Activated CD4-positive, alpha-beta T cell treated with anti-CD3 and anti-CD28 coated beads, Interleukin-2, amount 10 ng/mL, durations not matched to agents 7 days and 5 days (primary cell): ENCODE measurements around the gene MAST4. TPM values are rescaled to one million over a fixed set of nuclear protein-coding genes. Genes with fewer than 3 reads are reported as not detected.
A peak's percentile ranks its signal among the peaks of the same experiment; 100 is the strongest.
"Not testable (repeated sequence)": the region's sequence is repeated elsewhere in the genome, so short reads cannot be mapped to it uniquely, and the experiment has no call there.

Experiments used
- CTCF ChIA-PET: fragments of 350-600 bp; sonication (Branson Sonifier 250); formaldehyde crosslinking; loops from one replicate; lab custom pipeline; 2021; ENCODE audit warnings: antibody characterized with exemption; lab: Charles Lee
- POLR2A ChIA-PET: fragments of 350-600 bp; sonication (Branson Sonifier 250); formaldehyde crosslinking; loops from one replicate; lab custom pipeline; 2021; ENCODE audit warnings: antibody characterized with exemption; lab: Charles Lee
- DNase-seq: peaks from one replicate; pipeline ENCODE4 v3.0.0-alpha.2; 2020
- H3K27ac Mint-ChIP-seq: one replicate; pipeline ENCODE4 v1.8.0; 2021; ENCODE audit warnings: mild to moderate bottlenecking, moderate library complexity, mixed read lengths
- H3K27me3 Mint-ChIP-seq: one replicate; pipeline ENCODE4 v1.8.0; 2021; ENCODE audit warnings: mixed read lengths
- H3K36me3 Mint-ChIP-seq: one replicate; pipeline ENCODE4 v1.8.0; 2021; ENCODE audit warnings: low read depth, mixed read lengths
- H3K4me1 Mint-ChIP-seq: one replicate; pipeline ENCODE4 v1.8.0; 2021; ENCODE audit warnings: mixed read lengths
- H3K4me3 Mint-ChIP-seq: one replicate; pipeline ENCODE4 v1.8.0; 2021; ENCODE audit warnings: mild to moderate bottlenecking, moderate library complexity, mixed read lengths
- H3K9me3 Mint-ChIP-seq: one replicate; pipeline ENCODE4 v1.8.0; 2021; ENCODE audit warnings: mixed read lengths
- total RNA-seq, 2 experiments: library from RNA; stranded (reverse); gene quantifications; one replicate each; pipeline ENCODE4 v1.2.3, GENCODE V29; 2021

Gene MAST4
- total RNA-seq, 2 experiments from 2014 or later: 23.5 to 25.8 TPM

DNA sequence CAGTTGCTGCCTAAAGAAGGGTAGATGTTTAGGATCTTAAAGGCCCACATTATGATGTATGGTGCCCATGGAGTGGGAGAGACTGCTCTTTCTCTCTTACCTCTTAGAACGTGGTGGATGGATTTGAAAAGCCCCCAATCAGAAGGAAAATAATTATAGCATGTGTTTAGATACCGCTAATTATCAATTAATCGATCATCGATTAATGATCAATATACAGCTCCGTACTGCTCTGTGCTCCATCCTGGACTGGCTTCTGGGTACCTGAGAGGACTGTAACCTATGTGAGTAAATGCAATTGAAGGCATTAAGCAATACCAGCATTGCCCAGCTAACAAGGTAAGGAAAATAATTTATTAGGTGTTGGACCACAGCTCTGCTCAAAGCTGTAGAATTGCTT, 149.1 kb downstream of the MAST4 start:
- H3K36me3 Mint-ChIP-seq: no peaks in the 10 kb centered on the region
- H3K27ac Mint-ChIP-seq: no peak overlapping the region
- peaks cover 2% of the 10 kb centered on the region for H3K9me3 Mint-ChIP-seq
- POLR2A ChIA-PET: no interaction called here
- peaks cover 3% of the 10 kb centered on the region for H3K27me3 Mint-ChIP-seq
- no peak overlapping the region for H3K4me3 Mint-ChIP-seq
- H3K4me1 Mint-ChIP-seq: peaks cover 11% of the 10 kb centered on the region
- CTCF ChIA-PET: no interaction called here
- DNase-seq: no peak

DNA sequence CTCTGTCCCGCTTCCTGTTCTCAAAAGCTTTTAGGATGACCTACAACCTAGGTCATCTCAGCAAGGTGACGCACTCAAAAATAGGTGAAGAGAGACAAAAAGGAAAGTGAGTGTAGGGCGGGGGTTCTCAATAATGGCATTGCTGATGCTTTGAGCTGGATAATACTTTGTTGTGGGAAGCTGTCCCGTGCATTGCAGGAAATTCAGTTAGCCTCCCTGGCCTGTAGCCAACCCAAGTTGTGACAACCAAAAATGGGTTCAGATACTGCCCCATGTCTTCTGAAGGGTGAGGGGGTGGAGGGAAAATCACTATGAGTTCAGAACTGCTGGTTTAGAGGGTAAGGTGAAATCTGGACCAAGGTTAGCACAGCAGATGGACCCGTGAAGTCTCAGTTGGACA, 151.4 kb downstream of the MAST4 start:
- no peak overlapping the region for H3K4me3 Mint-ChIP-seq
- H3K27ac Mint-ChIP-seq: no peak overlapping the region
- no peaks in the 10 kb centered on the region for H3K36me3 Mint-ChIP-seq
- peaks cover 2% of the 10 kb centered on the region for H3K9me3 Mint-ChIP-seq
- H3K4me1 Mint-ChIP-seq: peaks cover 9% of the 10 kb centered on the region
- H3K27me3 Mint-ChIP-seq: peaks cover 3% of the 10 kb centered on the region
- DNase-seq: no peak
- ChIA-PET CTCF (interaction anchor here (0.6 kb wide), 1 partner anchor 55 kb away, joined by 3 read pairs; no protein-coding TSS in a partner anchor), POLR2A (no interaction called here)

GRCh38 chr5:66752668-66753067, 156.5 kb downstream of the MAST4 start:
- H3K4me1 Mint-ChIP-seq, H3K9me3 Mint-ChIP-seq, H3K27ac Mint-ChIP-seq, H3K4me3 Mint-ChIP-seq, POLR2A ChIA-PET, H3K36me3 Mint-ChIP-seq, DNase-seq, CTCF ChIA-PET: not testable (repeated sequence)
- peaks cover 21% of the 10 kb centered on the region for H3K27me3 Mint-ChIP-seq

DNA sequence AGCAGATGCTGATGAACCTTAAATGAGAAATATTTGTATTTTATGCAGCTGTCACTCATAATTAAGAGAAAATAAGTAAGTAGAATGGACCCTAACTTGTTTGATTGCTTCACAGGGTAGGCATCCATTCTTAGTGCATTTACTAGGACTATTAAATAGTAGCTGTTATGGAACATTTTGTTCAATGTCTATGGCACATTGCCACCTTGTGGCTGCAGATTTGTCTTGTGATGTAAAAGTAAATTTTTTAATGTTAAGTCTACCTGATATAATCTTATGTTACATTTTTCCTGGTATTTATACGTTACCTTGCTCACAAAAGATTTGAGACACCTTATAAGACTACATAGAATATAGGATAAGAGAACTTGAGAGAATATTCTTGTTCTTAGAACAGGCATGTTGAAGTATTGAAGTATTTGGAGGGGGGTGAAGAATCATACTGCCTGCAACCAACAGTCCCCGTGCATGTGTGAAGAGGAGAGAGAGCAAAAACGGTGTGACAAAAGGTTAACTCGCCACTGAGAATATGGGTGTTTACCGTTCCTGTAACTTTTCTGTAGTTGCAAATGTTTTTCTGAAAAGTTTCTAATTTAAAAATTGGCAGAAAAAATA, 161.1 kb downstream of the MAST4 start:
- Mint-ChIP-seq H3K27ac (no peak overlapping the region), H3K4me3 (no peak overlapping the region), H3K4me1 (no peaks in the 10 kb centered on the region), H3K9me3 (no peaks in the 10 kb centered on the region), H3K36me3 (no peaks in the 10 kb centered on the region), H3K27me3 (peaks cover 22% of the 10 kb centered on the region)
- peak; percentile 43 for DNase-seq
- CTCF ChIA-PET: interaction anchor here (1.0 to 1.6 kb wide), 3 partner anchors 15 to 451 kb away, joined by 3 to 6 read pairs (median 5); no protein-coding TSS in a partner anchor
- POLR2A ChIA-PET: no interaction called here

GRCh38 chr5:66757834-66758371, 161.7 kb downstream of the MAST4 start:
- H3K4me3 Mint-ChIP-seq: no peak overlapping the region
- no peak overlapping the region for H3K27ac Mint-ChIP-seq
- DNase-seq: no peak
- no peaks in the 10 kb centered on the region for H3K36me3 Mint-ChIP-seq
- ChIA-PET POLR2A (no interaction called here), CTCF (interaction anchor here (1.0 to 1.6 kb wide), 3 partner anchors 15 to 451 kb away, joined by 3 to 6 read pairs (median 5); no protein-coding TSS in a partner anchor)
- H3K27me3 Mint-ChIP-seq: peaks cover 22% of the 10 kb centered on the region
- H3K4me1 Mint-ChIP-seq: no peaks in the 10 kb centered on the region
- no peaks in the 10 kb centered on the region for H3K9me3 Mint-ChIP-seq

GRCh38 chr5:66769030-66769733, 173.0 kb downstream of the MAST4 start:
- no peaks in the 10 kb centered on the region for H3K9me3 Mint-ChIP-seq
- ChIA-PET POLR2A (no interaction called here), CTCF (no interaction called here)
- no peak overlapping the region for H3K4me3 Mint-ChIP-seq
- H3K27me3 Mint-ChIP-seq: no peaks in the 10 kb centered on the region
- H3K36me3 Mint-ChIP-seq: no peaks in the 10 kb centered on the region
- H3K27ac Mint-ChIP-seq: no peak overlapping the region
- no peak for DNase-seq
- no peaks in the 10 kb centered on the region for H3K4me1 Mint-ChIP-seq

DNA sequence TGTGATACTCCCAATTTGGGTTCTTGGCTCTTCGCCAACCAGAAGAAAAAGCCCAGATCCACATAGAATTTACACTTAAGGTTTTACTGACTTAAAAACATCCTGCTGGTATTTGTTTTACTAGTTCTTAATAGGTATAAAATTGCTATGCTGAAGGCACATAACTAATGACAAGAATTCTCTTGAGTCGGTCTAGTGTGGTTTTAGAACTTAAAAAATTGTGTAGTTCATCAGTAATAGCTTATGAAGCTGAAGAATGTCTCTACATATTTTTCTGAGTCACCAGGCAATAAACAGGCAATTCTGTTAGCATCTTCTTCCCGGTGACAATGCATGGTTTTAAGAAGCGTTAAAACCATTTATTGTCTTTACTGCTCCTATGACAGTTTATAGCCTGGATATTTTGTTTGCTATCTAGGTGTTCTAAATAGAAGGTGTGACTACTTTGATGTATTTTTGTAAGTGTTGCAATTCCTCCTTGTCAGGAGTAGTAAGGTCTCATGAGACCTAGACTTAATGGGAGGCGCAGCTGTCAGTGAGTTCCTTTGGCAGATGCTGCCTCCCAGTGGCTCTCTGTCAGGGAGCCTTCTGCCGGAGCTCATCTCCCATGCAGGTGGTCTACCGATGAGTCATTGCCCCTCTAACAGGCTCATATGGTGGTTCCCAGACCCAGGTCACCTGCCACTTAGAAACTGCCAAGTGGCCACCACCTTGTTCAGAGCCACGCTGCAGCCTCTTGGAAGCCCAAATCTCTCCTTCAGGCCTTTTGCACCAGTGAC, 173.8 kb downstream of the MAST4 start:
- ChIA-PET CTCF (no interaction called here), POLR2A (no interaction called here)
- H3K27ac Mint-ChIP-seq: no peak overlapping the region
- no peak overlapping the region for H3K4me3 Mint-ChIP-seq
- no peaks in the 10 kb centered on the region for H3K9me3 Mint-ChIP-seq
- no peaks in the 10 kb centered on the region for H3K4me1 Mint-ChIP-seq
- no peaks in the 10 kb centered on the region for H3K36me3 Mint-ChIP-seq
- H3K27me3 Mint-ChIP-seq: no peaks in the 10 kb centered on the region
- no peak for DNase-seq

GRCh38 chr5:66777868-66778267, 181.7 kb downstream of the MAST4 start:
- POLR2A ChIA-PET: interaction anchor here (0.7 kb wide), 1 partner anchor 647 kb away, joined by 3 read pairs; no protein-coding TSS in a partner anchor
- no peak for DNase-seq

GRCh38 chr5:66779528-66779927, 183.3 kb downstream of the MAST4 start:
- CTCF ChIA-PET: interaction anchor here (0.6 kb wide), 1 partner anchor 429 kb away, joined by 4 read pairs; no protein-coding TSS in a partner anchor
- H3K27ac Mint-ChIP-seq: no peak overlapping the region
- no peaks in the 10 kb centered on the region for H3K4me1 Mint-ChIP-seq
- no peaks in the 10 kb centered on the region for H3K36me3 Mint-ChIP-seq
- H3K9me3 Mint-ChIP-seq: no peaks in the 10 kb centered on the region
- POLR2A ChIA-PET: no interaction called here
- peaks cover 8% of the 10 kb centered on the region for H3K27me3 Mint-ChIP-seq
- H3K4me3 Mint-ChIP-seq: no peak overlapping the region
- no peak for DNase-seq

More at GRCh38 chr5:66777868-66778267, 181.7 kb downstream of the MAST4 start:
- no peaks in the 10 kb centered on the region for H3K4me1 Mint-ChIP-seq
- no peak overlapping the region for H3K27ac Mint-ChIP-seq
- H3K9me3 Mint-ChIP-seq: no peaks in the 10 kb centered on the region
- peaks cover 5% of the 10 kb centered on the region for H3K27me3 Mint-ChIP-seq
- CTCF ChIA-PET: no interaction called here
- no peaks in the 10 kb centered on the region for H3K36me3 Mint-ChIP-seq
- no peak overlapping the region for H3K4me3 Mint-ChIP-seq

- no peaks in the 10 kb centered on the region for H3K4me1 Mint-ChIP-seq
- DNase-seq: no peak
- POLR2A ChIA-PET: no interaction called here
- H3K9me3 Mint-ChIP-seq: no peaks in the 10 kb centered on the region
- H3K4me3 Mint-ChIP-seq: no peak overlapping the region
- H3K27ac Mint-ChIP-seq: no peak overlapping the region
- H3K27me3 Mint-ChIP-seq: peaks cover 2% of the 10 kb centered on the region
- CTCF ChIA-PET: interaction anchor here (0.9 to 1.0 kb wide), 2 partner anchors 11 to 15 kb away, joined by 3 read pairs; no protein-coding TSS in a partner anchor
- no peaks in the 10 kb centered on the region for H3K36me3 Mint-ChIP-seq
These were observed 192.4 kb downstream of the MAST4 start for GRCh38 chr5:66788556-66788955.

- no peaks in the 10 kb centered on the region for H3K9me3 Mint-ChIP-seq
- H3K36me3 Mint-ChIP-seq: no peaks in the 10 kb centered on the region
- DNase-seq: no peak
- peaks cover 1% of the 10 kb centered on the region for H3K27me3 Mint-ChIP-seq
- POLR2A ChIA-PET: no interaction called here
- H3K4me1 Mint-ChIP-seq: no peaks in the 10 kb centered on the region
- H3K27ac Mint-ChIP-seq: no peak overlapping the region
- no peak overlapping the region for H3K4me3 Mint-ChIP-seq
- CTCF ChIA-PET: no interaction called here
These were observed 193.2 kb downstream of the MAST4 start for GRCh38 chr5:66789434-66789833.

- CTCF ChIA-PET: no interaction called here
- no peak overlapping the region for H3K27ac Mint-ChIP-seq
- no peaks in the 10 kb centered on the region for H3K4me1 Mint-ChIP-seq
- DNase-seq: no peak
- no peak overlapping the region for H3K4me3 Mint-ChIP-seq
- no peaks in the 10 kb centered on the region for H3K36me3 Mint-ChIP-seq
- H3K9me3 Mint-ChIP-seq: no peaks in the 10 kb centered on the region
- peaks cover 18% of the 10 kb centered on the region for H3K27me3 Mint-ChIP-seq
- POLR2A ChIA-PET: no interaction called here
These were observed 196.9 kb downstream of the MAST4 start for GRCh38 chr5:66793049-66793448.
